Ascending aorta (tissue), 2 donors: ENCODE results near the gene METTL25. TPM values are rescaled to one million over a fixed set of nuclear protein-coding genes. Genes with fewer than 3 reads are reported as not detected.
A peak's percentile ranks its signal among the peaks of the same experiment; 100 is the strongest.

Experiments
- DNase-seq, 2 donors: peaks; one replicate each; pipeline ENCODE4 v3.0.0-alpha.2; 2019; ENCODE audit warnings: low spot score in 2 of 2
- H3K27ac ChIP-seq, 2 donors: fragments of 200-600 bp; sonication (generic); one replicate each; pipeline ENCODE4 v1.5.1; 2016 to 2017; ENCODE audit warnings: mild to moderate bottlenecking in 1 of 2
- H3K27me3 ChIP-seq: fragments of 200-600 bp; sonication (generic); one replicate; pipeline ENCODE4 v1.5.1; 2017
- H3K36me3 ChIP-seq, 2 donors: fragments of 200-600 bp; sonication (generic); one replicate each; pipeline ENCODE4 v1.5.1; 2016
- H3K4me1 ChIP-seq, 2 donors: fragments of 200-600 bp; sonication (generic); one replicate each; pipeline ENCODE4 v1.5.1; 2016 to 2017; ENCODE audit warnings: mild to moderate bottlenecking in 1 of 2
- H3K4me3 ChIP-seq, 2 donors: fragments of 200-600 bp; sonication (generic); one replicate each; pipeline ENCODE4 v1.5.1; 2016 to 2017; ENCODE audit warnings: mild to moderate bottlenecking in 1 of 2
- H3K9me3 ChIP-seq, 2 donors: fragments of 200-600 bp; sonication (generic); one replicate each; pipeline ENCODE4 v1.5.1; 2016
- CTCF ChIP-seq, 3 experiments: fragments of 200-600 bp in 2 of 3; fragments of 450-650 bp in 1 of 3; sonication (generic) in 2 of 3; IDR thresholded peaks; one replicate each; pipeline ENCODE4 v1.5.1; 2016 to 2019; ENCODE audit warnings: antibody characterized with exemption in 3 of 3, mild to moderate bottlenecking in 1 of 3, moderate library complexity in 1 of 3
- intact Hi-C: fragments of 100-400 bp; cut with DNase I; formaldehyde crosslinking; loops from one replicate; pipeline ENCODE4 v1.15.1; 2023
- total RNA-seq: library from RNA; depleted of rRNA; stranded (reverse); fragments of >200 nt; gene quantifications from one replicate; pipeline ENCODE4 v1.1.0, GENCODE V29; 2016

METTL25 gene
- total RNA-seq, 1 donor from 2014 or later, result 2.2 TPM

GRCh38 chr12:82327861-82328260 lies 30.5 kb upstream of the METTL25 start:
- Histone ChIP-seq H3K4me1 (peaks cover 0 to 2% of the 10 kb centered on the region in 2 donors), H3K4me3 (no peak overlapping the region), H3K27me3 (no peaks in the 10 kb centered on the region), H3K27ac (no peak overlapping the region), H3K36me3 (no peaks in the 10 kb centered on the region), H3K9me3 (no peaks in the 10 kb centered on the region)
- intact Hi-C loops, result loop anchor here (5.0 kb wide), 1 partner anchor 681 kb away; no protein-coding TSS in a partner anchor
- DNase-seq, result no peak
- TF ChIP-seq CTCF (IDR thresholded peaks at IDR 0.05), result no peak

GRCh38 chr12:82329508-82329907 lies 28.8 kb upstream of the METTL25 start:
- H3K36me3 ChIP-seq, result no peaks in the 10 kb centered on the region
- no peak for TF ChIP-seq CTCF (IDR thresholded peaks at IDR 0.05)
- no peak for DNase-seq
- H3K27ac ChIP-seq, result no peak overlapping the region
- no peak overlapping the region for H3K4me3 ChIP-seq
- no peaks in the 10 kb centered on the region for H3K27me3 ChIP-seq
- no peaks in the 10 kb centered on the region for H3K9me3 ChIP-seq
- peaks cover 0 to 2% of the 10 kb centered on the region in 2 donors for H3K4me1 ChIP-seq
- intact Hi-C loops, result loop anchor here (5.0 kb wide), 1 partner anchor 682 kb away; no protein-coding TSS in a partner anchor

GRCh38 chr12:82350161-82350560 lies 8.2 kb upstream of the METTL25 start:
- H3K4me3 ChIP-seq, result no peak overlapping the region
- no peak overlapping the region for H3K27ac ChIP-seq
- intact Hi-C loops, result loop anchor here (10.0 kb wide), 1 partner anchor 705 kb away; no protein-coding TSS in a partner anchor
- H3K4me1 ChIP-seq, result peaks cover 0 to 2% of the 10 kb centered on the region in 2 donors
- DNase-seq, result no peak
- peaks cover 16 to 45% of the 10 kb centered on the region in 2 donors for H3K36me3 ChIP-seq
- H3K9me3 ChIP-seq, result no peaks in the 10 kb centered on the region
- TF ChIP-seq CTCF (IDR thresholded peaks at IDR 0.05), result no peak
- H3K27me3 ChIP-seq, result no peaks in the 10 kb centered on the region

GRCh38 chr12:82351390-82351789 lies 6.9 kb upstream of the METTL25 start:
- Histone ChIP-seq H3K9me3 (no peaks in the 10 kb centered on the region), H3K36me3 (peaks cover 24 to 54% of the 10 kb centered on the region in 2 donors), H3K27ac (no peak overlapping the region), H3K27me3 (no peaks in the 10 kb centered on the region), H3K4me3 (no peak overlapping the region), H3K4me1 (peaks cover 0 to 8% of the 10 kb centered on the region in 2 donors)
- intact Hi-C loops, result loop anchor here (10.0 kb wide), 1 partner anchor 707 kb away; no protein-coding TSS in a partner anchor
- no peak for DNase-seq
- TF ChIP-seq CTCF (IDR thresholded peaks at IDR 0.05), result no peak

DNA sequence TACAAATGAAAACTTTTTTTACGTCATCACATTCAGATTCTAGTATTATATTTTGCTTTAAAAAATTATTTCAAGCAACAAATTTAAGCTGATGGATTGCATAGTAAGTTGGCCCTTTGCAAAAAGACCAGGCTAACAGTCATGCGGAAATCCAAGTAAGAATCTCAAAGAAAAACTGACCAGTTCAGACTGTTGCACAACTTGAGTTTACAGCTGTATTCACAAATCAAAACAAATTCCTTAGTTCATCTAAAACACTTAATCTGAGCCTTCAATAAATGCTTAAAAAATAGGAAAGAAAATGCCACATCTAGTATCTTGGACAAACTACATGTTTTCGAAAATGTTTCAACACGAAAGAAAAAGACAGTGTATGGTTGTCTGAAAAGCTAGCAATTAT lies 989 bp upstream of the METTL25 start:
- peaks cover 17 to 35% of the 10 kb centered on the region in 2 donors for H3K36me3 ChIP-seq
- H3K4me1 ChIP-seq, result peaks cover 0 to 23% of the 10 kb centered on the region in 2 donors
- intact Hi-C loops, result loop anchor here (5.0 to 10.0 kb wide), 2 partner anchors 713 to 1280 kb away; partner anchors contain the start of gene ACSS3
- no peak for DNase-seq
- no peaks in the 10 kb centered on the region for H3K9me3 ChIP-seq
- TF ChIP-seq CTCF (IDR thresholded peaks at IDR 0.05), result no peak
- no peaks in the 10 kb centered on the region for H3K27me3 ChIP-seq
- H3K27ac ChIP-seq, result peak overlapping the region; percentile 95
- peak overlapping the region; percentile 70 to 89 for H3K4me3 ChIP-seq
